Chondrocyte (in vitro differentiated cells): ENCODE data around the gene DRD4. TPM values are rescaled to one million over a fixed set of nuclear protein-coding genes. Genes with fewer than 3 reads are reported as not detected.

Experiments used
- DNase-seq: peaks from one replicate; pipeline ENCODE4 v3.0.0; 2021; ENCODE audit warnings: mixed read lengths, low spot score
- H3K27ac Mint-ChIP-seq: one replicate; pipeline ENCODE4 v1.8.0; 2021; ENCODE audit warnings: mild to moderate bottlenecking, moderate library complexity, mixed read lengths; ENCODE audit not compliant: unreplicated experiment
- H3K27me3 Mint-ChIP-seq: 2 replicates; pipeline ENCODE4 v1.8.0; 2021; ENCODE audit warnings: low read depth, mixed read lengths
- H3K36me3 Mint-ChIP-seq: 2 replicates; pipeline ENCODE4 v1.8.0; 2021; ENCODE audit warnings: low read depth, mixed read lengths
- H3K4me1 Mint-ChIP-seq: 2 replicates; pipeline ENCODE4 v1.8.0; 2021; ENCODE audit warnings: low read depth, mild to moderate bottlenecking, mixed read lengths
- H3K4me3 Mint-ChIP-seq: one replicate; pipeline ENCODE4 v1.8.0; 2021; ENCODE audit warnings: mild to moderate bottlenecking, moderate library complexity, mixed read lengths; ENCODE audit not compliant: unreplicated experiment
- H3K9me3 Mint-ChIP-seq: 2 replicates; pipeline ENCODE4 v1.8.0; 2021; ENCODE audit warnings: low read depth, mixed read lengths
- total RNA-seq: library from RNA; stranded (reverse); gene quantifications from 3 replicates; pipeline ENCODE4 v1.2.1, GENCODE V29; 2021
- TF ChIP-seq, protein P1 (sequence below): fragments of 200-600 bp; sonication (generic); IDR thresholded peaks from 2 replicates; pipeline ENCODE4 v1.5.0; 2021; ENCODE audit warnings: antibody characterized with exemption, mild to moderate bottlenecking, moderate library complexity

DRD4 gene
- total RNA-seq, 1 donor from 2014 or later = 0.55 TPM

DNA sequence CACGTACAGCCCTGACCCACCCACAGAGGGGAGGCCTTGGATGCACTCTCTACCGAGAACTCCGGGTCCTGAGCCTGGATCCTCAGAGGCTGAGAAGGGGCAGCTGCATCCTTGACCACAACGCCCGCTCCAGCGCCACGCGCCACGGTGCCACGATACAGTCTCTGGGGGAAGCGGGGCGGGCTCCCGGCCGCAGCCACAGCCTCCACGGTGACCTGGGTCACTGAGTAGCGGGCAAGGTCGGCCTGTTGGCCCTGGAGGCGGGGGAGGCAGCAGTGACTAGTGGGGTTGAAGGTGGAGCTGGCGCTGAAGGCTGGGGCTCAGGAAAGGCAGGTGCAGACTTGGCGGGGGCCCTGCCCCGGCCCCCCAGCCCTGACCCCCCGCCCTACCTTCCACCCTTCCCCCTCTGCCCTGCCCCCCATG, 17.4 kb upstream of the DRD4 start:
- Mint-ChIP-seq H3K27ac (no peak overlapping the region), H3K9me3 (no peaks in the 10 kb centered on the region), H3K36me3 (no peaks in the 10 kb centered on the region), H3K4me1 (peaks cover 16% of the 10 kb centered on the region), H3K4me3 (no peak overlapping the region), H3K27me3 (no peaks in the 10 kb centered on the region)
- no peak for DNase-seq
- TF ChIP-seq, protein P1, sequence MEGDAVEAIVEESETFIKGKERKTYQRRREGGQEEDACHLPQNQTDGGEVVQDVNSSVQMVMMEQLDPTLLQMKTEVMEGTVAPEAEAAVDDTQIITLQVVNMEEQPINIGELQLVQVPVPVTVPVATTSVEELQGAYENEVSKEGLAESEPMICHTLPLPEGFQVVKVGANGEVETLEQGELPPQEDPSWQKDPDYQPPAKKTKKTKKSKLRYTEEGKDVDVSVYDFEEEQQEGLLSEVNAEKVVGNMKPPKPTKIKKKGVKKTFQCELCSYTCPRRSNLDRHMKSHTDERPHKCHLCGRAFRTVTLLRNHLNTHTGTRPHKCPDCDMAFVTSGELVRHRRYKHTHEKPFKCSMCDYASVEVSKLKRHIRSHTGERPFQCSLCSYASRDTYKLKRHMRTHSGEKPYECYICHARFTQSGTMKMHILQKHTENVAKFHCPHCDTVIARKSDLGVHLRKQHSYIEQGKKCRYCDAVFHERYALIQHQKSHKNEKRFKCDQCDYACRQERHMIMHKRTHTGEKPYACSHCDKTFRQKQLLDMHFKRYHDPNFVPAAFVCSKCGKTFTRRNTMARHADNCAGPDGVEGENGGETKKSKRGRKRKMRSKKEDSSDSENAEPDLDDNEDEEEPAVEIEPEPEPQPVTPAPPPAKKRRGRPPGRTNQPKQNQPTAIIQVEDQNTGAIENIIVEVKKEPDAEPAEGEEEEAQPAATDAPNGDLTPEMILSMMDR = no peak

DNA sequence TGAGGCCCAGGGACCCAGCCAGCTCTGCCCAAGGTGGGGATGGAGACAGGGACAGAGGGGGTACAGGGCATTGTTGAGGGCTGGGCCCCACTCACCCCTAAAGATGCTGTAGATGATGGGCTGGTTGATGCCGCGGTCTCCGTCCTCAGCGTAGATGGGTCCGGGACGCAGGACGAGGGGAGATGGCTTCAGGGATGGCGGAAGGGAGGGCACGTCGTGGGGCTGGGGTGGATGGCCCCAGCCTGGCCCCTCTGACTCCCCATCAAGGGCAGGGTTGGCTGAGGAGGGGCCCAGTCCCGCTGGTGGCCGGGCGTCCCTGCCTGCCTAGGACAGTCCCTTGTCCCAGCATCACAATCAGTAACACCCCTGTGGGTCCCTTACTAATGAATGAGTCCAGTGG, 16.9 kb upstream of the DRD4 start:
- H3K27ac Mint-ChIP-seq = no peak overlapping the region
- no peaks in the 10 kb centered on the region for H3K9me3 Mint-ChIP-seq
- no peaks in the 10 kb centered on the region for H3K36me3 Mint-ChIP-seq
- TF ChIP-seq, protein P1 = no peak
- peaks cover 14% of the 10 kb centered on the region for H3K4me1 Mint-ChIP-seq
- H3K4me3 Mint-ChIP-seq = no peak overlapping the region
- no peaks in the 10 kb centered on the region for H3K27me3 Mint-ChIP-seq
- DNase-seq = no peak

DNA sequence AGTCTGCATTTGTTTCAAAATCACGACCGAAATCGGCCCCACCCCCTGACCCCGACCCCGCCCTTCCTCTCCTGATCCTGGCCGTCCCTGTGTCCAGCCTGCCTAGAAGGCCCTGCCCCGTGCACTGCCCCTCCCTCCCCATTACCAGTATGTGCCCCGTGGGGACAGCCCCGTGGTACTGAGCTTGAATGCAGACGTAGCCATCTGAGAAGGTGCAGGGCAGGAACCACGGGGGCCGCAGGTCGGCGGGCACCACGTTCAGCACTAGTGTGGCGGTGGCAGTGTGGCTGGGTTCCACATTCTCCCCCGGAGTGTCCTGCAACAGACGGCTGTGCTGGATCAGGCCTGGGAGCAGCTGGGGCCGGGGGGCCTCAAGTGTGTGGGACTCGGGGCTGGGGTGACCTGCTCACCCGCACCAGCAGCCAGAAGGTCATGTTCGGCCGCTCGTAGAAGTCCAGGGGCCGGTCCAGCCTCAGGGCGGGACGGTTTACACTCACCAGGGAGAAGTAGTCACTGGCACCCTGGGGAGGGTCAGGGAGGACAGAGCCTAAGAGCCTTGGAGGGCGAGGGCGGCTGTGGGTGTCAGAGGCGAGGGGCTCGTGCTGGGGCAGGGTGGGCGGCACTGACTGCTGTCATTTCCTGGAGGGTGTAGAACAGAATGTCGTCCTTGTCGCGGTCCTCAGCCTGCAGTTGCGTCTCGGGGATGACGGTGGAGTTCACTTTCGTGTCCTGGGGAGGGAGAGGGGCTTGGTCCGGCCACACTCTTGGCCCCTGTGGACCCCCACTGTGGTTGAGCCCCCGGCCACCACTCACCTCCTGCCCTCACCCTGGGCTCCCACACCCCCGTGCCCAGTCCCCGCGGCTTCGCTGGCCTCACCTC, 15.9 kb upstream of the DRD4 start:
- no peaks in the 10 kb centered on the region for H3K9me3 Mint-ChIP-seq
- peaks cover 8% of the 10 kb centered on the region for H3K4me1 Mint-ChIP-seq
- H3K27me3 Mint-ChIP-seq = no peaks in the 10 kb centered on the region
- H3K27ac Mint-ChIP-seq = no peak overlapping the region
- no peak overlapping the region for H3K4me3 Mint-ChIP-seq
- no peak for DNase-seq
- H3K36me3 Mint-ChIP-seq = no peaks in the 10 kb centered on the region
- TF ChIP-seq, protein P1 = no peak

DNA sequence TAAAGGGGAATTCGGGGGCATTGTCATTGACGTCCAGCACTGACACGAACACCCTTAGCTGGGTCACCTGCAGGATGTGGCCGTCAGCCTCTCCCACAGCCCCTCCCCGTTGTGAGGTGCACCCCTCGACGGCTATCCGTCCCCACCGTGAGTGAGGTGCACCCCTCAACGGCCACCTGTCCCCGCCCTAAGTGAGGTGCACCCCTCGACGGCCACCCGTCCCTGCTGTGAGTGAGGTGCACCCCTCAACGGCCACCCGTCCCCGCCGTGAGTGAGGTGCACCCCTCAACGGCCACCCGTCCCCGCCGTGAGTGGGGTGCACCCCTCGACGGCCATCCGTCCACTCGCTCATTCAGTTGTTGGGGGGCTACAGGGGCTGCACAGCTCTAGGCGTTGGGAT, 15.2 kb upstream of the DRD4 start:
- no peak for DNase-seq
- no peak overlapping the region for H3K27ac Mint-ChIP-seq
- H3K27me3 Mint-ChIP-seq = no peaks in the 10 kb centered on the region
- TF ChIP-seq, protein P1 = no peak
- peaks cover 8% of the 10 kb centered on the region for H3K4me1 Mint-ChIP-seq
- no peaks in the 10 kb centered on the region for H3K9me3 Mint-ChIP-seq
- H3K36me3 Mint-ChIP-seq = no peaks in the 10 kb centered on the region
- H3K4me3 Mint-ChIP-seq = no peak overlapping the region

DNA sequence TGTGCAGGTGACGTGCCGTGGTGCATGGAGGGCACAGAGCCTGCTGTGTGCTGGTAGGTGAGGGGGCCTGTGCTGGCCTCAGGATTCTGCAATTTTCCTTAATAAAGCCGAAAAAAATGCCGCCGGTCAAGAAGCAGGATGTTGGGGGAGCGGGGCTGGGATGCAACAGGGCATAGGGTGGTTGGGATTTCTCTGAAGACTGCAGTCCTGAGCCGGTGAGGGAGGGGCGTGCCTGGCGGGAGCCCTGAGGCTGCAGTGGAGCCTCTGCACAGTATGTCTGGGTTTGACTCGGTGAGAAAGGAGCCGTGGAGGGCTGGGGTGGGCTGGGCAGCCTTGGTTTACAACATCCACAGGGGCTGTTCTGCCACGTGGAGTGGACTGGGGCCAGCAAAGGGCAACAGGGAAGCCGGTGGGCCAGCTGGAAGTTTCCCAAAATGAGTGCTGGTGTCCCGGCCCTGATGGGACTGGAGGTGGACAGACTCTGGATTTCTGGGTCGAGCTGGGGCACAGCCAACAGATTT, 13.7 kb upstream of the DRD4 start:
- no peaks in the 10 kb centered on the region for H3K27me3 Mint-ChIP-seq
- no peak overlapping the region for H3K4me3 Mint-ChIP-seq
- H3K36me3 Mint-ChIP-seq = no peaks in the 10 kb centered on the region
- peaks cover 16% of the 10 kb centered on the region for H3K4me1 Mint-ChIP-seq
- TF ChIP-seq, protein P1 = no peak
- no peak for DNase-seq
- no peaks in the 10 kb centered on the region for H3K9me3 Mint-ChIP-seq
- no peak overlapping the region for H3K27ac Mint-ChIP-seq
